Measurements from ENCODE around the gene ATF7IP2.

- TF ChIP-seq POLR2A (IDR thresholded peaks at IDR 0.05) (peak; percentile 98), CTCF (IDR thresholded peaks at IDR 0.05) (no peak)
Measured at GRCh38 chr16:10385725-10386516, at the start of gene ATF7IP2.
